Gastroesophageal sphincter (tissue), 4 donors: ENCODE measurements around the gene SH3PXD2B. TPM values are rescaled to one million over a fixed set of nuclear protein-coding genes. Genes with fewer than 3 reads are reported as not detected.
"Not testable (repeated sequence)": the region's sequence is repeated elsewhere in the genome, so short reads cannot be mapped to it uniquely, and the experiment has no call there.

Experiments
- ATAC-seq: fragments of 150-250 bp; one replicate; pipeline ENCODE4 v1.9.1; 2016; ENCODE audit warnings: mild to moderate bottlenecking, moderate library complexity
- H3K27ac ChIP-seq, 4 donors: fragments of 200-600 bp; sonication (generic) in 3 of 4; 1 replicate in 3 of 4; 2 replicates in 1 of 4; pipeline ENCODE4 v1.5.1; 2016 to 2019
- H3K27me3 ChIP-seq: fragments of 200-600 bp; sonication (generic); one replicate; pipeline ENCODE4 v1.5.1; 2019
- H3K36me3 ChIP-seq, 2 donors: fragments of 200-600 bp; sonication (generic); one replicate each; pipeline ENCODE4 v1.5.1; 2019; ENCODE audit warnings: control low read depth in 1 of 2
- H3K4me1 ChIP-seq, 3 donors: fragments of 200-600 bp; sonication (generic); 1 replicate in 2 of 3; 2 replicates in 1 of 3; pipeline ENCODE4 v1.5.1; 2016 to 2019; ENCODE audit warnings: control low read depth in 2 of 3
- H3K4me3 ChIP-seq, 2 donors: fragments of 200-600 bp; sonication (generic); one replicate each; pipeline ENCODE4 v1.5.1; 2019; ENCODE audit warnings: mild to moderate bottlenecking in 1 of 2, moderate library complexity in 1 of 2
- H3K9me3 ChIP-seq, 3 donors: fragments of 200-600 bp; sonication (generic); one replicate each; pipeline ENCODE4 v1.5.1; 2017 to 2019; ENCODE audit warnings: control low read depth in 2 of 3
- EP300 ChIP-seq: sonication (generic); formaldehyde crosslinking; IDR thresholded peaks from one replicate; pipeline ENCODE4 v1.6.1; 2017; ENCODE audit warnings: antibody characterized with exemption, mild to moderate bottlenecking
- POLR2A ChIP-seq, 2 donors: fragments of 450-650 bp; IDR thresholded peaks; one replicate each; pipeline ENCODE4 v1.6.1; 2017; ENCODE audit warnings: antibody characterized with exemption in 2 of 2, mild to moderate bottlenecking in 2 of 2, moderate library complexity in 1 of 2
- POLR2AphosphoS5 ChIP-seq: sonication (generic); formaldehyde crosslinking; IDR thresholded peaks from one replicate; pipeline ENCODE4 v1.6.1; 2017; ENCODE audit warnings: antibody characterized with exemption
- WGBS, 2 donors: methylation state at CpG; one replicate each; pipeline ENCODE4 v1.1.5; 2018; ENCODE audit warnings: low coverage in 1 of 2; 5-methylcytosine and 5-hydroxymethylcytosine counted together
- total RNA-seq, 4 donors: library from RNA; depleted of rRNA; stranded (reverse); fragments of >200 nt; gene quantifications; one replicate each; pipeline ENCODE4 v1.1.0, GENCODE V29; 2016
- TF ChIP-seq, protein P1 (sequence below), 4 experiments: fragments of 200-600 bp in 2 of 4; fragments of 450-650 bp in 2 of 4; sonication (generic) in 1 of 4; IDR thresholded peaks; one replicate each; pipeline ENCODE4 v1.5.1; 2017 to 2019; ENCODE audit warnings: antibody characterized with exemption in 4 of 4, mild to moderate bottlenecking in 2 of 4, moderate library complexity in 2 of 4

SH3PXD2B gene
- total RNA-seq, 4 donors from 2014 or later, result 40.2 to 80.9 (median 56.0) TPM

DNA sequence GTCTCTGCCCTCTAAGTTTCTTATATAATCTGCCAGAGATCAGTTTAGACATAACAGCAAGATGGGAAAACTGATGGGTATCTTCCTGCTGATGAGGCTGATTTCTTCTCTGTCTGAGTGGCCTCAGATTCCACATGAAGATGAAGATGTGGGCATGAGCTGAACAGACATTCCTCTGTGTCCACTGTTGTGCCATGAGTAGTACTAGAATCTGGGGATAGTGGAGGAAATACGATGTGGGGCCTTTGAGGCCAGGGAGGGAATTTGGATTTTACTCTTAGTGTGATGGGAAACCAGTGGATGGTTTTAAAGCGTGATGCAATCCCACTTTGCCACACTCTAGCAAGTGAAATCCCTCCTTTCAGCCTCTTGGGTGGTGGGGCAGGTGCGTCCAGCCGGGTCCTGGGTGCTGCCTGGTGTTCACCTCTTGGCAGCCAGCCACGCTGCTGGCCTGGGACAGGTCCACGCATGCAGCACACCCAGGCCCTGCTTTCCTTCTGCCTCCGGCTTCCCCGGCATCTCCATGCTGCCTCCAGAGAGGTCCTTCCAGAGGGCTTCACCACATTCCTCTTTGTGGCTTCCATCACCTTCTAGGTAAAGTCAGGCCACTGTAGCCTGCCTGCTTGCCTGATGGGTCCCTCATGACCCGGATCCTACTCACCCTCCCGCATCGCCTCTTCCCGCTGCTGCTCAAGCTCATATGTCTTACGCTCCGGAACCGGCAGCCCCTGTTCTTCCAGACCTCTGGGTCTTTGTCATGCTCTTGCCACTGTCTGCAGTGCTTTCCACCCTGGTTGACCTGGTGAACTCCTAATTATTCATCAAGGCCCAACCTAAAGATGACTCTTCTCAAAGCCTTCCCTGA lies 28.1 kb upstream of the SH3PXD2B start:
- H3K27ac ChIP-seq, result peak overlapping the region in 1 of 4 donors; percentile 31
- H3K4me1 ChIP-seq, result peaks cover 0 to 9% (median 7%) of the 10 kb centered on the region in 3 donors
- WGBS, 2 donors, result 66 to 87% methylated on average over 6 to 8 of the region's 15 CpGs
- no peaks in the 10 kb centered on the region for H3K36me3 ChIP-seq
- TF ChIP-seq POLR2A (IDR thresholded peaks at IDR 0.05) (no peak), EP300 (no peak), POLR2AphosphoS5 (no peak)
- TF ChIP-seq, protein P1, sequence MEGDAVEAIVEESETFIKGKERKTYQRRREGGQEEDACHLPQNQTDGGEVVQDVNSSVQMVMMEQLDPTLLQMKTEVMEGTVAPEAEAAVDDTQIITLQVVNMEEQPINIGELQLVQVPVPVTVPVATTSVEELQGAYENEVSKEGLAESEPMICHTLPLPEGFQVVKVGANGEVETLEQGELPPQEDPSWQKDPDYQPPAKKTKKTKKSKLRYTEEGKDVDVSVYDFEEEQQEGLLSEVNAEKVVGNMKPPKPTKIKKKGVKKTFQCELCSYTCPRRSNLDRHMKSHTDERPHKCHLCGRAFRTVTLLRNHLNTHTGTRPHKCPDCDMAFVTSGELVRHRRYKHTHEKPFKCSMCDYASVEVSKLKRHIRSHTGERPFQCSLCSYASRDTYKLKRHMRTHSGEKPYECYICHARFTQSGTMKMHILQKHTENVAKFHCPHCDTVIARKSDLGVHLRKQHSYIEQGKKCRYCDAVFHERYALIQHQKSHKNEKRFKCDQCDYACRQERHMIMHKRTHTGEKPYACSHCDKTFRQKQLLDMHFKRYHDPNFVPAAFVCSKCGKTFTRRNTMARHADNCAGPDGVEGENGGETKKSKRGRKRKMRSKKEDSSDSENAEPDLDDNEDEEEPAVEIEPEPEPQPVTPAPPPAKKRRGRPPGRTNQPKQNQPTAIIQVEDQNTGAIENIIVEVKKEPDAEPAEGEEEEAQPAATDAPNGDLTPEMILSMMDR (IDR thresholded peaks at IDR 0.05), result no peak
- ATAC-seq, result no peak
- H3K9me3 ChIP-seq, result no peaks in the 10 kb centered on the region
- H3K27me3 ChIP-seq, result no peaks in the 10 kb centered on the region
- no peak overlapping the region for H3K4me3 ChIP-seq

DNA sequence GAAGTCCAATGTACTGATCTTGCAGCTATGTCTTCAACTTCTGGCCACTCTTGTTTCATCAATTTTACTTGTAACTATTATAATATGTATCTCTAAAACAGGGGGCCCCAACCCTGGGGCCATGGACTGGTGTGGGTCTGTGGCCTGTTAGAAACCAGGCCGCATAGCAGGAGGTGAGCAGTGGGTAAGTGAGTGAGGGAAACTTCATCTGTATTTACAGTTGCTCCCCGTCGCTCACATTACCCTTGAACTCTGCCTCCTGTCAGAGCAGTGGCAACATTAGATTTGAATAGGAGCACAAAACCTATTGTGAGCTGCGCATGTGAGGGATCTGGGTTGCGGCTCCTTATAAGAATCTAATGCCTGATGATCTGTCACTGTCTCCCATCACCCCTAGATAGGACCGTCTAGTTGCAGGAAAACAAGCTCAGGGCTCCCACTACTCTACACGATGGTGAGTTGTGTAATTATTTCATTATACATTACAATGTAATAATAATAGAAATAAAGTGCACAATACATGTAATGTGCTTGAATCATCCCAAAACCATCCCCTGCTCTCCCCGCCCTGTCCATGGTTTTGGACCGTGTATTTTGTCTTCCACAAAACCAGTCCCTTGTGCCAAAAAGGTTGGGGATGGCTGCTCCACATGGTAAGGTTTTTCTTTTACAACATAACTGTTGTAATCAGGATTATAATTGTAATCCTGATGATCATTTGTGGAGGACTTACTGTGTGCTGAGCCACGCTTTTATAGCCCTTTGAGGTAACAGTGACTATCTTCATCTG lies 26.9 kb upstream of the SH3PXD2B start:
- WGBS, 2 donors, result 66 to 83% methylated on average over 6 of the region's 10 CpGs
- no peaks in the 10 kb centered on the region for H3K9me3 ChIP-seq
- H3K27ac ChIP-seq, result peak overlapping the region in 1 of 4 donors; percentile 64
- no peaks in the 10 kb centered on the region for H3K27me3 ChIP-seq
- ATAC-seq, result no peak
- TF ChIP-seq, protein P1 (IDR thresholded peaks at IDR 0.05), result no peak
- TF ChIP-seq EP300, result no peak
- no peak for TF ChIP-seq POLR2AphosphoS5
- no peak for TF ChIP-seq POLR2A (IDR thresholded peaks at IDR 0.05)
- peaks cover 0 to 9% (median 7%) of the 10 kb centered on the region in 3 donors for H3K4me1 ChIP-seq
- H3K36me3 ChIP-seq, result no peaks in the 10 kb centered on the region
- no peak overlapping the region for H3K4me3 ChIP-seq

DNA sequence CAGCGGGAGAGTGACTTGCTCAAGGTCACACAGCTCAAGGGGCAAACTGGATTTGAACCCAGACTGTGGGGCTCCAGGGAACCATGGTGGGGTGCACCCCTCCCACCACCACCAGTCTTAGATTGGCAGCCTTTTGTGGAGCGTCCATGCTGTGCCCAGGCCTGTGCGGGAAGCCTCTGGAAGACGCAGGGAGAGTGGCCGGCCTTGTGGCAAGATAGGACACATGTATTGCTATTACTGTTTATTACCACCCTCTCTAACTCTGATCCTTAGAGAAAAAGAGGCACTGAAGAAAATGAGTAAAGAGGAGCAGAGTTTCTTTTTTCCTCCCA lies 25.4 kb upstream of the SH3PXD2B start:
- no peak for ATAC-seq
- 100% methylated on average over 3 of the region's 5 CpGs; no CpG with 5 or more reads in 1 of the 2 donors for WGBS, 2 donors
- Histone ChIP-seq H3K27me3 (no peaks in the 10 kb centered on the region), H3K4me1 (peaks cover 0 to 9% (median 7%) of the 10 kb centered on the region in 3 donors), H3K9me3 (no peaks in the 10 kb centered on the region), H3K36me3 (no peaks in the 10 kb centered on the region), H3K4me3 (no peak overlapping the region), H3K27ac (peak overlapping the region in 3 of 4 donors; percentile 43 to 64 (median 60))
- TF ChIP-seq POLR2A (IDR thresholded peaks at IDR 0.05) (no peak), POLR2AphosphoS5 (no peak), EP300 (no peak)
- TF ChIP-seq, protein P1 (IDR thresholded peaks at IDR 0.05), result no peak

DNA sequence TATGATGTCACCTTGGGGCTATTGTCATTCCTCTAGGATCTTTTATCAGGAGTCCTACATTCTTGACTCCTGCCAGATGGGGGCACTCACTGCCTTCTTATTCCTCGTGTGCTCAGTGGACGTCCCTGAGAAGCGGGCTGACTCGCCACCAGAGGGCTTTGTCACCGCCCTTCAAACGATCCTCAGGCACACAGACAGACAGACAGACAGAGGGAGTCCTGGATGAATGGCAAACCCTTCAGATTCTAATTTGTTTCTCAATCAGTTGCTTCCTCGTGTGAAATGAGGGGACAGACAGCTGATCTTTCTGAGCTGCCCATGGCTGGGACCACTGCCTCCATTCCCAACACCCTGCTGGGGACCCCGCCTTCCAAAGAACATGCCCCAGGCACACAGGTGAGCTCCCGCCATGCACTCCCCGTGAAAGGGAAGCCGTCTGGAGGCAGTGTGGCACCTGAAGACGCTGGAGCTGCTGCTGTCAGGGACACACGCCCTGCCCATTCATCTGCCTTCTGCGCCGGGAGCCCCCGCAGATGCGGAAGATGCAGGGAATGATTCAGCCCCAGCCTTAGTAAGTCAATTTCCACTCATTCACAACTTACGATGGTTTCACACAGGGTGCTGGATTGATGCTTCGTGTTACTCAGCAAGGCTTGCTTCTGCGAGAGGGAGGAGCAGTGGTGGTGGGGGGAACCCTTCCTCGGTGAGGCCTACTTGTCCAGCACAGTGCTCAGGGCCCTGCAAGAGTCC lies 24.9 kb upstream of the SH3PXD2B start:
- Histone ChIP-seq H3K27me3 (no peaks in the 10 kb centered on the region), H3K9me3 (no peaks in the 10 kb centered on the region), H3K4me3 (no peak overlapping the region), H3K27ac (peak overlapping the region in 3 of 4 donors; percentile 43 to 64 (median 60)), H3K36me3 (no peaks in the 10 kb centered on the region), H3K4me1 (peaks cover 0 to 9% (median 7%) of the 10 kb centered on the region in 3 donors)
- ATAC-seq, result peak; percentile 89
- WGBS, 2 donors, result 0% methylated on average over 2 to 4 of the region's 21 CpGs
- TF ChIP-seq, protein P1 (IDR thresholded peaks at IDR 0.05), result peak; percentile 85 to 100 (median 93)
- no peak for TF ChIP-seq POLR2A (IDR thresholded peaks at IDR 0.05)

DNA sequence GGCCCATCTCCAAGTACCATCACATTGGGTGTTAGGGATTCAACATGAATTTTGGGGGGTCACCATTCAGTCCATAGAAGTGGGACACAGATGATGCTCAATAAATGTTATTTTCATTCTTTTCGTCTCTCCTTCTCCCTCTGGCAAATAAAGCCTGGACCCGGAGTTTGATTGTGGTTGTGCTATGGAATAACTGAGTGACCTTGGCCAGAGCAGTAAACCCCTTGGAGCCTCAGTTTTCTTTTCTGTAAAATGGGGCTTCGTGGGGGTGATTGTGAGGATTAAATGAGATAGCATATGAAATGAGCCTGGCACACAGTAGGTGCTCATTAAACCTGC lies 24.3 kb upstream of the SH3PXD2B start:
- not testable (repeated sequence) for H3K27ac ChIP-seq, H3K9me3 ChIP-seq, H3K27me3 ChIP-seq, ATAC-seq, H3K4me1 ChIP-seq, H3K4me3 ChIP-seq, H3K36me3 ChIP-seq
- WGBS, 2 donors, result 46 to 59% methylated on average over 3 of the region's 3 CpGs
